Fibroblast of skin of back (primary cell): ENCODE results near the gene PPIL3.
A peak's percentile ranks its signal among the peaks of the same experiment; 100 is the strongest.

Experiments
- DNase-seq: peaks from one replicate; pipeline ENCODE4 v3.0.0-alpha.2; 2013

Gene PPIL3

GRCh38 chr2:200860092-200860795 is 28.6 kb downstream of the PPIL3 start:
- peak; percentile 19 for DNase-seq

GRCh38 chr2:200856806-200857205 is 32.1 kb downstream of the PPIL3 start:
- no peak for DNase-seq

GRCh38 chr2:200852605-200853004 is 36.3 kb downstream of the PPIL3 start:
- DNase-seq: no peak

GRCh38 chr2:200851398-200852248 is 37.3 kb downstream of the PPIL3 start:
- DNase-seq: no peak

GRCh38 chr2:200850512-200851256 is 38.2 kb downstream of the PPIL3 start:
- DNase-seq: no peak

- DNase-seq: no peak
These were observed 40.9 kb downstream of the PPIL3 start for GRCh38 chr2:200847939-200848338.

GRCh38 chr2:200847269-200847668 is 41.6 kb downstream of the PPIL3 start:
- no peak for DNase-seq

GRCh38 chr2:200845669-200846325 is 43.1 kb downstream of the PPIL3 start:
- DNase-seq: no peak

- DNase-seq: no peak
These were observed 43.7 kb downstream of the PPIL3 start for GRCh38 chr2:200845194-200845593.

- DNase-seq: no peak
These were observed 44.6 kb downstream of the PPIL3 start for GRCh38 chr2:200843993-200844948.

GRCh38 chr2:200839513-200839912 is 49.4 kb downstream of the PPIL3 start:
- DNase-seq: no peak

GRCh38 chr2:200834701-200835100 is 54.2 kb downstream of the PPIL3 start:
- no peak for DNase-seq

GRCh38 chr2:200829258-200829655 is 59.6 kb downstream of the PPIL3 start:
- DNase-seq: no peak

GRCh38 chr2:200828572-200829257 is 60.2 kb downstream of the PPIL3 start:
- no peak for DNase-seq

GRCh38 chr2:200828104-200828503 is 60.8 kb downstream of the PPIL3 start:
- DNase-seq: no peak

- no peak for DNase-seq
These were observed 67.1 kb downstream of the PPIL3 start for GRCh38 chr2:200821686-200822245.
